Neuronal stem cell (in vitro differentiated cells): Measurements from ENCODE around the gene VWA8.
A peak's percentile ranks its signal among the peaks of the same experiment; 100 is the strongest.
"Not testable (repeated sequence)": the region's sequence is repeated elsewhere in the genome, so short reads cannot be mapped to it uniquely, and the experiment has no call there.

Experiments used
- DNase-seq: peaks from one replicate; pipeline ENCODE4 v3.0.0-alpha.2; 2013; ENCODE audit warnings: low spot score
- H2AFZ ChIP-seq: one replicate; pipeline ENCODE4 v1.6.1; 2013; ENCODE audit warnings: mild to moderate bottlenecking, low read length, inconsistent platforms
- H2AK5ac ChIP-seq: 2 replicates; pipeline ENCODE4 v1.6.1; 2013; ENCODE audit warnings: low read depth, mild to moderate bottlenecking, inconsistent platforms, low read length, moderate library complexity, mixed read lengths
- H2BK120ac ChIP-seq: 2 replicates; pipeline ENCODE4 v1.6.1; 2013; ENCODE audit warnings: low read depth, mild to moderate bottlenecking, inconsistent platforms, low read length, moderate library complexity, mixed read lengths
- H2BK12ac ChIP-seq: one replicate; pipeline ENCODE4 v1.6.1; 2013; ENCODE audit warnings: low read length, inconsistent platforms
- H2BK15ac ChIP-seq: 2 replicates; pipeline ENCODE4 v1.6.1; 2013; ENCODE audit warnings: mild to moderate bottlenecking, low read length, inconsistent platforms, mixed read lengths
- H2BK5ac ChIP-seq: one replicate; pipeline ENCODE4 v1.6.1; 2013; ENCODE audit warnings: inconsistent platforms, mild to moderate bottlenecking, low read length, moderate library complexity
- H3K14ac ChIP-seq: one replicate; pipeline ENCODE4 v1.6.1; 2013; ENCODE audit warnings: low read length, inconsistent platforms
- H3K18ac ChIP-seq: 2 replicates; pipeline ENCODE4 v1.6.1; 2013; ENCODE audit warnings: low read length, inconsistent platforms
- H3K23ac ChIP-seq: 2 replicates; pipeline ENCODE4 v1.6.1; 2013; ENCODE audit warnings: low read depth, mild to moderate bottlenecking, mixed read lengths, low read length, inconsistent platforms; ENCODE audit not compliant: poor library complexity
- H3K27ac ChIP-seq: replicated peaks from 3 replicates; pipeline ENCODE4 v1.5.1; 2013; ENCODE audit warnings: low read length, inconsistent platforms
- H3K27me3 ChIP-seq, 3 experiments: 2 replicates each; pipeline ENCODE4 v1.6.1; 2013; ENCODE audit warnings: low read length in 3 of 3, mild to moderate bottlenecking in 2 of 3, inconsistent platforms in 1 of 3, low read depth in 1 of 3, mixed read lengths in 1 of 3, moderate library complexity in 1 of 3; ENCODE audit not compliant: control insufficient read depth in 3 of 3, insufficient read depth in 3 of 3
- H3K36me3 ChIP-seq, 2 donors: replicated peaks in 1 of 2; 2 replicates each; pipeline ENCODE4 v1.6.1; 2013; ENCODE audit warnings: low read length in 2 of 2; ENCODE audit not compliant: control insufficient read depth in 2 of 2, insufficient read depth in 2 of 2
- H3K4ac ChIP-seq: 2 replicates; pipeline ENCODE4 v1.6.1; 2013; ENCODE audit warnings: inconsistent platforms, mild to moderate bottlenecking, low read length, moderate library complexity
- H3K4me1 ChIP-seq, 2 donors: 1 replicate in 1 of 2; 2 replicates in 1 of 2; pipeline ENCODE4 v1.6.1; 2013; ENCODE audit warnings: low read length in 2 of 2, low read depth in 1 of 2; ENCODE audit not compliant: control insufficient read depth in 2 of 2, insufficient read depth in 1 of 2
- H3K4me2 ChIP-seq: one replicate; pipeline ENCODE4 v1.6.1; 2013; ENCODE audit warnings: mild to moderate bottlenecking, low read length, inconsistent platforms; ENCODE audit not compliant: insufficient read depth, poor library complexity, severe bottlenecking
- H3K4me3 ChIP-seq, 2 donors: 2 replicates each; pipeline ENCODE4 v1.5.1; 2013; ENCODE audit warnings: low read length in 2 of 2, mild to moderate bottlenecking in 2 of 2, inconsistent platforms in 1 of 2, moderate library complexity in 1 of 2
- H3K79me1 ChIP-seq: one replicate; pipeline ENCODE4 v1.6.1; 2013; ENCODE audit warnings: low read depth, mild to moderate bottlenecking, inconsistent platforms, low read length, moderate library complexity
- H3K9ac ChIP-seq: one replicate; pipeline ENCODE4 v1.6.1; 2013; ENCODE audit warnings: mild to moderate bottlenecking, low read depth, low read length, inconsistent platforms; ENCODE audit not compliant: poor library complexity
- H3K9me3 ChIP-seq, 2 donors: replicated peaks in 1 of 2; 2 replicates each; pipeline versions ENCODE3 to v1.6.1; 2013; ENCODE audit warnings: low read length in 2 of 2, mild to moderate bottlenecking in 2 of 2, inconsistent platforms in 1 of 2, low read depth in 1 of 2, mixed read lengths in 1 of 2, moderate library complexity in 1 of 2; ENCODE audit not compliant: control insufficient read depth in 2 of 2, insufficient read depth in 1 of 2
- H4K8ac ChIP-seq: one replicate; pipeline ENCODE4 v1.6.1; 2013; ENCODE audit warnings: low read depth, mild to moderate bottlenecking, inconsistent platforms, low read length, moderate library complexity
- H4K91ac ChIP-seq: one replicate; pipeline ENCODE4 v1.6.1; 2013; ENCODE audit warnings: low read length, low read depth, mild to moderate bottlenecking, inconsistent platforms; ENCODE audit not compliant: poor library complexity
- WGBS, 2 donors: extraction: QIAGEN DNeasy Blood & Tissue Kit; methylation state at CpG; one replicate each; pipeline ENCODE4 v1.1.7; 2013; ENCODE audit warnings: missing lambda C conversion rate in 2 of 2, mixed read lengths in 1 of 2; ENCODE audit not compliant: insufficient read length in 2 of 2, insufficient replicate concordance in 1 of 2; ENCODE audit errors: extremely low coverage in 2 of 2; 5-methylcytosine and 5-hydroxymethylcytosine counted together

VWA8 gene

DNA sequence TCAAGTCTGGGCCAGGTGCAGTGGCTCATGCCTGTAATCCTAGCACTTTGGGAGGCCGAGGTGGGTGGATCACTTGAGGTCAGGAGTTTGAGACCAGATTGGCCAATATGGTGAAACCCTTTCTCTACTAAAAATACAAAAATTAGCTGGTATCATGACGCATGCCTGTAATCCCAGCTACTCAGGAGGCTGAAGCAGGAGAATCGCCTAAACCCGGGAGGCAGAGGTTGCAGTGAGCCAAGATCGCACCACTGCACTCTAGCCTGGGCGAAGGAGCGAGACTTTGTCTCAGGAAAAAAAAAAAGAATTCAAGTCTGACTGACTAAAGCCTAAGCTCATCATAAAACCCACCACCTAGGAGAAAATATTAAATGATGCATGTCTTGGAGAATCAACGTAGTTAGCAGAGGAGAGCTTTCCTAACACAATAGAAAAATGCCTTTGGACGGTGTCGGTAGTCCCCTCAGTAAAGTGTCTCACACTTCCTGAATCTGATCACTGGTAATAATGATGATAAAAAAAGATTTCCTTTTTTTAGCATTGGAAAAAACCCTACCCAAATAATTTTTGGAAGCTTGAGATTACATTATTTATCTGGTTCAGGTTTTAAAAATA lies 313.1 kb downstream of the VWA8 start:
- DNase-seq, H3K9ac ChIP-seq, H3K27ac ChIP-seq, H3K79me1 ChIP-seq, H3K4me3 ChIP-seq, H3K4me2 ChIP-seq, H2AFZ ChIP-seq, H2BK12ac ChIP-seq, H3K23ac ChIP-seq, H2BK5ac ChIP-seq, H4K91ac ChIP-seq, H3K27me3 ChIP-seq, H3K18ac ChIP-seq, H3K36me3 ChIP-seq, H3K4ac ChIP-seq, H2BK15ac ChIP-seq, H3K4me1 ChIP-seq, H3K14ac ChIP-seq, H3K9me3 ChIP-seq, H2AK5ac ChIP-seq, H4K8ac ChIP-seq, H2BK120ac ChIP-seq: not testable (repeated sequence)
- no CpG with 5 or more reads among the region's 10 CpGs for WGBS, 2 donors

DNA sequence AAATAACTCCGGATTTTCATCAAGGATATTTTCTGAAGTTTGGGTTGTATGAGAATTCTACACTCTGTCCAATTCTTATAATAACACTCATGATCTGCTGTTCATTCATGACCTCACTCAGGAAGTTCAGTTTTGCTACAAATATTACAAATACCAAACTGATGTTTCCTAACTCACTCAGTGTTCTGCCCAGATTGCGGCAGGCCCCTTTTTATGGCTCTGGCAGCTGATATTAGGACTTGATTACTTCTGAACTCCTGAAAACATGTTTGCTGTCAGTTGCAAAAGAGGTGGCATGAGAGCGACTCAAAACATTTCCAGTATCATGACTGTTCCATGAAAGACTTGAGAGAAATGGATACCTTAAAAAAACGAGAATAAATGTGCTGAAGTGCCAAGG lies 315.6 kb downstream of the VWA8 start:
- WGBS, 2 donors: no CpG with 5 or more reads among the region's 4 CpGs
- Histone ChIP-seq H3K4me2 (no peak overlapping the region), H4K91ac (no peak overlapping the region), H3K9ac (no peak overlapping the region), H2BK120ac (no peak overlapping the region), H2AFZ (no peak overlapping the region), H2BK5ac (no peak overlapping the region), H3K4ac (no peak overlapping the region), H2BK15ac (no peak overlapping the region), H2AK5ac (no peak overlapping the region), H3K79me1 (no peaks in the 10 kb centered on the region), H3K27ac (no peak overlapping the region), H2BK12ac (no peak overlapping the region), H3K4me3 (no peak overlapping the region), H3K9me3 (no peaks in the 10 kb centered on the region), H3K23ac (no peak overlapping the region), H3K27me3 (no peaks in the 10 kb centered on the region), H3K36me3 (no peaks in the 10 kb centered on the region), H3K14ac (no peak overlapping the region), H3K4me1 (peaks cover 2 to 20% of the 10 kb centered on the region in 2 donors), H4K8ac (no peak overlapping the region), H3K18ac (no peak overlapping the region)
- DNase-seq: no peak

DNA sequence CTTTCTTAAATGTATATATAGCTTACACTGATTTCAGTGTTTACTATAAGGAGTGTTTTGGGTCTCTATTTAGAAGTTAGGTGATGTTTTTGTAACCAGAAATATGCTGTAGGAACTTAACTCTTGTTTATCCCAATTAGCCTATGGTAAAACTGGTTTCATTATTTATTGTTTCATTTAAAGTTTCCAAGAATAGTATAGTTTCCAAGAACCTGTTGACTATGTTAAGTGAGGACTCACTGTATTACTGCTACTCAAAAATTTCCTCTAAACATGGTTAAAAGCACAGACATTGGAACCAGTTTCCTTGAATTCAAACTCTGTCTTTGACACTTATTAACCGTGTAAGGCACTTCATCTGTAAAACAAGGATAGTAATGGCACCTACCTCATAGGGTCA lies 316.2 kb downstream of the VWA8 start:
- no peak overlapping the region for H4K91ac ChIP-seq
- no CpG with 5 or more reads among the region's 1 CpG for WGBS, 2 donors
- no peak overlapping the region for H2BK5ac ChIP-seq
- H3K9ac ChIP-seq: no peak overlapping the region
- no peaks in the 10 kb centered on the region for H3K79me1 ChIP-seq
- H3K27me3 ChIP-seq: no peaks in the 10 kb centered on the region
- no peak overlapping the region for H3K4me2 ChIP-seq
- no peak overlapping the region for H2AFZ ChIP-seq
- no peak overlapping the region for H3K4ac ChIP-seq
- no peak overlapping the region for H3K23ac ChIP-seq
- H3K18ac ChIP-seq: no peak overlapping the region
- H3K9me3 ChIP-seq: no peaks in the 10 kb centered on the region
- no peak overlapping the region for H2AK5ac ChIP-seq
- H3K4me1 ChIP-seq: peaks cover 6 to 26% of the 10 kb centered on the region in 2 donors
- H3K4me3 ChIP-seq: no peak overlapping the region
- H3K36me3 ChIP-seq: no peaks in the 10 kb centered on the region
- DNase-seq: no peak
- H2BK15ac ChIP-seq: no peak overlapping the region
- H2BK12ac ChIP-seq: no peak overlapping the region
- no peak overlapping the region for H4K8ac ChIP-seq
- no peak overlapping the region for H3K27ac ChIP-seq
- H2BK120ac ChIP-seq: no peak overlapping the region
- no peak overlapping the region for H3K14ac ChIP-seq

- no peak overlapping the region for H3K23ac ChIP-seq
- H2BK15ac ChIP-seq: no peak overlapping the region
- no peak overlapping the region for H2BK5ac ChIP-seq
- H3K27ac ChIP-seq: no peak overlapping the region
- no peak overlapping the region for H2AFZ ChIP-seq
- H2AK5ac ChIP-seq: no peak overlapping the region
- peaks cover 6 to 27% of the 10 kb centered on the region in 2 donors for H3K4me1 ChIP-seq
- no peaks in the 10 kb centered on the region for H3K79me1 ChIP-seq
- H3K4ac ChIP-seq: no peak overlapping the region
- H4K91ac ChIP-seq: no peak overlapping the region
- no peak overlapping the region for H3K4me2 ChIP-seq
- no peak for DNase-seq
- H3K9me3 ChIP-seq: no peaks in the 10 kb centered on the region
- H3K18ac ChIP-seq: no peak overlapping the region
- H3K27me3 ChIP-seq: no peaks in the 10 kb centered on the region
- peak overlapping the region in 1 of 2 donors; percentile 38 for H3K4me3 ChIP-seq
- H3K9ac ChIP-seq: no peak overlapping the region
- no peak overlapping the region for H3K14ac ChIP-seq
- WGBS, 2 donors: no CpG with 5 or more reads among the region's 4 CpGs
- no peak overlapping the region for H4K8ac ChIP-seq
- H2BK120ac ChIP-seq: no peak overlapping the region
- H3K36me3 ChIP-seq: no peaks in the 10 kb centered on the region
- no peak overlapping the region for H2BK12ac ChIP-seq
Observed at GRCh38 chr13:41643507-41643906, 317.4 kb downstream of the VWA8 start.
